GM19328 (cell line): ENCODE results near the gene KLHL36.

ENCODE experiments used
- ATAC-seq: cut with Tn5 transposase; IDR thresholded peaks from one replicate; pipeline ENCODE4 v1.9.1; 2021; ENCODE audit warnings: mild to moderate bottlenecking, moderate library complexity; ENCODE audit not compliant: unreplicated experiment

Gene KLHL36

GRCh38 chr16:84647828-84648594 lies at the start of gene KLHL36:
Gene KLHL36, plus strand, starts transcription at chr16:84648511. Its CDS starts 2,357 bp downstream, at chr16:84650868.
- peak; percentile 78 for ATAC-seq

DNA sequence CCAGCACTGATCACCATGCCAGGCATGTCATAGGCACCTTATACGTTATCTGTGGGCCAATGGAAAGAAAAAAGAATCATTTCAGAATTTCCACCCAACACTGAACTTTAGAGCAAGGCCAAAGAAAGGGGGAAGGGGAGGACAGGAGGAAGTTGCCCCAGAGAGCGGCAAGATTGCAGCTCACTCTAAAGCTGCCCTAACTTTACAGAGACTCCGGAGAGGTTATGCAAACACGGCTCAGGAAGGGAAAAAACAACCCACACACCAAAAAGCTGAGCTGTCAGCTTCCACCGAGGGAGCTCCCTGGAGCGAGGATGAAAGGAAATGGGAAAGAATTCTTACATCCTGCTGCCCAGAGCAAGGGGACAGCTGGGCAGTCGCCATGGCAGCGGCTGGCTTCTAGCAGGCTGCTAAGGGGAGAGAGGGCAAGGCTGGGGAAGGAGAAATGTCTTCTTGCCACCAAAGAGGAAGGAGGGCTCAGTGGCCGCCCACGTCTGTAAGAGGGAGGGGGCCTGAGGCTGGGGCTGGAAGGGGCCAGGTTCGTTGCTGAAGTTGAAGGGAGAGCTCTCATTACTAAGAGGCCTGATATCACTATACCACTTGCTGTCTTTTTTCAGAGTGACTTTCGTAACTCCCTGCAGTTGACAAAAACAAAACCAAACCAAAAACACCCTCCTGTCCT lies 48.6 kb upstream of the KLHL36 start:
- peak; percentile 43 for ATAC-seq

GRCh38 chr16:84600343-84601229 lies 47.7 kb upstream of the KLHL36 start:
- ATAC-seq, result peak; percentile 44

DNA sequence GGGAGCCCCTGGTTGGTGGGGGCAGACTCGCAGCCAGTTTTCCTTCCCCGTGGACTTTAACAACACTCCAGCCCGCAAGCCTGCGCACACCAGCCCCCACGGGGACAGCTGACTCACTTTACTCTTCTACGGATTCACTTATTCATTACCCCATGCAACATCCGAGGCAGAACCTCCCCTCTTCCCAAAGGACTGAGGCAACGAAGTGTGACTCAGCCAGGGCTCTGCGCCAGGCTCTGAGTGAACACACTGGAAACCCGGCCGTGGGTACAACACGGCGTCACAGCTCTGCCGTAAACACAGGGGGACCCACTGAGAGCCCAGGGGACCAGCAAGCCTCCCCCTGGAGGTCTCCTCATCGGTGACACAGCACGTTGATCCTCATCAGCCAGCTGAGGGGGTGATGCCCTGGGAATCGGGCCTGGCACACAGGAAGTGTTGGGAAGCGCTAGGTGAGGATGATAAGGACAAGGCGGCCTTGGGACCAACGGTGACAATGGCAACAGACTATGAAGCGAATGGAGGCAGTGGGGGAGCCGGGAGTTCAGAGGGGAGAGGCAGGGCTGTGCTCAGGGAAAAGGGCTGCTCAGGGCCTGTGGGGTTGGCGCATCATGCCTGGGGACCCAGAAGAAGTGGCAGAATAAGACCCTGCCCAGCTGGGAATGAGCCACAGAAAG lies 45.0 kb upstream of the KLHL36 start:
- ATAC-seq, result no peak

GRCh38 chr16:84603940-84604339 lies 44.4 kb upstream of the KLHL36 start:
- ATAC-seq, result no peak

GRCh38 chr16:84604477-84605013 lies 43.8 kb upstream of the KLHL36 start:
- ATAC-seq, result no peak

- no peak for ATAC-seq
Measured at GRCh38 chr16:84605339-84605848, 42.9 kb upstream of the KLHL36 start.

DNA sequence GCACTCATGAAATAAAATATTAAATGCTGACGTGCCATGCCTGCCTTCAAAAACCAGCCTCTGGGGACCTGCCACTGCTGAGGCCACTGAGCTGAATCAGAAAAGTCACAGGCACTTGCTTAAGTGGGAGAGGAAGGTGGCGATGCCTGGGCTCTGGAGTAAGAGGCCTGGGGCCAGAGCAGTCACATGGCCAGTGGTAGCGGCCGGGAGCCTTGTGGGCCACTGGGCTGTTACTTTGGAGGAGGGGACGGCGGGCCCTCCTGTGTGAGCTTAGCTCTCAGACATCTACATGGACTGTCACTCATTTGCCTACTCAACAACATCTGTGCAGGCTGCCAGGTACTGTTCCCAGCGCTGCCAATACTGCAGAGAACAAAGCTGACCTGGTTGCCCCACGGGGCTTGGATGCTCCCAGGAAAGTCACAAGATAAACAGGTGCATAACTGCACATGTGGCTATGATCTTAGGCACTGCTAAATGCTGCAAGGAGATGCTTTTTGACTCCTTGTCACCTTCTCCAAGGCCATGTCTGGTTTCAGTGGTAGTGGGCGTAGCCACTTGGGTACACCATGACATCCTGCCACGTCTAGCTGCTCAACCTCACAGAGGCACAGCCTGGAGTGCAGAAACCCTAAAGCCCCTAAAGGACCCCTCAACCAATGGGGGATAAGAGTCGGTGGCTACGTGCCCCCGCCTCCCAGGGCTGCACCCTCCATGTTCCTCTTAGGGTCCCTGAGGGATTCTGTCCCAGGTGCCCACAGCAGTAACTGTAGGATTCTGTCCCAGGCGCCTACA lies 42.0 kb upstream of the KLHL36 start:
- no peak for ATAC-seq

DNA sequence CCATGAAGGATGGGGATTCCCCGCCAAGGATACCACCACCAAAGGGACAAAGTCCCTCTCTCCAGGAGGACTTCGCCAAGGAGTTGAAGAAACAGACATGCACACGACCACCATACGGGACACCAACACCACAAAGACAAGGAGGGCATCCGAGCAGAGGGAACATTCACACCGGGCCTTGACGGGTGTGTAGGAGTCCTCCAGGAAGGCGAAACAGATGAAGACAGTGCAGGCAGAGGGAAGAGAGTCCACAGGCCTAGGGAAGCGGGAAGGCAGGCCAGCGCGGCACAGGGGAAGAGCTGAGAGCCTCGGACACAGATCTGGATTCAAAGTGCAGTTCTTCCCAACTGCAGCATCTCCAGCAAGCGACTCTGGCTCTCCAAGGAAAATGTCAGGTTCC lies 41.2 kb upstream of the KLHL36 start:
- no peak for ATAC-seq

GRCh38 chr16:84607694-84608093 lies 40.6 kb upstream of the KLHL36 start:
- ATAC-seq, result no peak

GRCh38 chr16:84608282-84608681 lies 40.0 kb upstream of the KLHL36 start:
- no peak for ATAC-seq

GRCh38 chr16:84609563-84610177 lies 38.6 kb upstream of the KLHL36 start:
- ATAC-seq, result no peak

DNA sequence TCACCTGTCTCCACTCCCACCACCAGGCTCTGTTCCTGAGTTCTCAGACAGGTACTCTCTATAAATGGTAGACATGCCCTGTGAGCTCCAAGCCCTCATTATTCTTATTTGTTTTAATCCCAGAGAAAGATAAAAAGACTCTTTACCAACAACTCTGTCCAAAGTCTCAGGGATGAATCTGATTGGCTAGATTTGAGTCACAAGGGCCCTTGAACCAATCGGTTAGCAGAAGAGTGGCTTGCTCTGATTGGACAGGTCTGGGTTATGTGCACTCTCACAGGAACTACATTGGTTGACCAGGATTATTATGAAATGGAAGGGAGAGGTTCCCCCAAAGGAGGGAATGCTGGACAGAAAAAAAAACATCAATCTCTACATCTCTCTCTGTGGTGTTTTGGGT lies 37.9 kb upstream of the KLHL36 start:
- no peak for ATAC-seq

DNA sequence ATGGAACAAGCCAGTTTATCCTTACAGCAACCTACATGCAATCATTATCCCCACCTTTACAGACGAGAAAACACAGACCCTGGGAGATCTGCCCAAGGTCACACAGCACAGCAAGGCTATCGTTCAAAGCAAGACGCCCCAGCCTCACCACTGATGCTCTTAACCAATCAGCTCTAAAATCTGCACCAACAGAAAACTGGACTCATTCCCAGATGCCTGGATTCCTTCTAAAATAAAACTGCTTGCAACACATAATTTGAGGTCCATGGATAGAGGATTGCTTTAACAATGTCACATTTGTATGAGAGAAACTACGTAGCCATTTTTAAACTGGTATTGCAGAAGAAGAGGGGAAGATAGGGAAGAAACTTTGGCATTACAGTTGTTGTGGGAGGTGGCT lies 37.3 kb upstream of the KLHL36 start:
- no peak for ATAC-seq

DNA sequence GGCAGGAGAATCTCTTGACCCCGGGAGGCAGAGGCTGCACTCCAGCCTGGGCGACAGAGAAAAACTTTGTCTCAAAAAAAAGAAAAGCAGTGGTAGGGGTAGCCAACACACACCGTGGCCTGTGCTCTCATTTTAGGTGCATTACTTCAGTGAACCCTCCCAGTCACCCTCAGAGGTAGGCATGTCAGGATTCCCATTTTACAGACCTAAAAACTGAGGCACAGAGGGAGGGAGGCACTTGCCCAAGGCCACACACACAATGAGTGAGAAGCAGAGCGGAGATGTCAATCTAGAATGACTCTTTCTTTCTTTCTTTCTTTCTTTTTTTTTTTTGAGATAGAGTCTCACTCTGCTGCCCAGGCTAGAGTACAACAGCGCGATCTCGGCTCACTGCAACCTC lies 35.6 kb upstream of the KLHL36 start:
- ATAC-seq, result no peak

GRCh38 chr16:84613408-84614072 lies 34.8 kb upstream of the KLHL36 start:
- no peak for ATAC-seq

DNA sequence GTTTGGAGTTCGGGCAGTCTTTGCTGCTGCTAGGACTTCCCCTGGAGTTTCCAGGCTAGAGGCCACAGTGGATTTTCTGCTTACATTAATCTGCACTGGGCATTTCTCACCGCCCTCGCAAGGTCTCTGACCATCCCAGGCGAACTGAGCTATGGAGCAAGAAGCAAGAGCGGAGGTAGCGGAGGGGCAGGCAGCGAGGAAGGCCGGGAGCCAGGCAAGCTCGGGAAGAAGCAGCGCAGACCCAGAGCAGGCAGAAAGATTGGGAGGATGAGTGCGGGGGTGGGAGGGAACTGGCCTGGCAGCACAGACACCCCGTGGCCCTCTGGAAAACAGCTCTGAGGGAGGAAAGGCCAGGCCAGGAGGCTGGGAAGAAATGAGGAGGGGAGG lies 34.2 kb upstream of the KLHL36 start:
- ATAC-seq, result no peak

- no peak for ATAC-seq
Measured at GRCh38 chr16:84614623-84614967, 33.7 kb upstream of the KLHL36 start.
